ENCODE measurements around the gene CCDC33.

The CCDC33 gene

DNA sequence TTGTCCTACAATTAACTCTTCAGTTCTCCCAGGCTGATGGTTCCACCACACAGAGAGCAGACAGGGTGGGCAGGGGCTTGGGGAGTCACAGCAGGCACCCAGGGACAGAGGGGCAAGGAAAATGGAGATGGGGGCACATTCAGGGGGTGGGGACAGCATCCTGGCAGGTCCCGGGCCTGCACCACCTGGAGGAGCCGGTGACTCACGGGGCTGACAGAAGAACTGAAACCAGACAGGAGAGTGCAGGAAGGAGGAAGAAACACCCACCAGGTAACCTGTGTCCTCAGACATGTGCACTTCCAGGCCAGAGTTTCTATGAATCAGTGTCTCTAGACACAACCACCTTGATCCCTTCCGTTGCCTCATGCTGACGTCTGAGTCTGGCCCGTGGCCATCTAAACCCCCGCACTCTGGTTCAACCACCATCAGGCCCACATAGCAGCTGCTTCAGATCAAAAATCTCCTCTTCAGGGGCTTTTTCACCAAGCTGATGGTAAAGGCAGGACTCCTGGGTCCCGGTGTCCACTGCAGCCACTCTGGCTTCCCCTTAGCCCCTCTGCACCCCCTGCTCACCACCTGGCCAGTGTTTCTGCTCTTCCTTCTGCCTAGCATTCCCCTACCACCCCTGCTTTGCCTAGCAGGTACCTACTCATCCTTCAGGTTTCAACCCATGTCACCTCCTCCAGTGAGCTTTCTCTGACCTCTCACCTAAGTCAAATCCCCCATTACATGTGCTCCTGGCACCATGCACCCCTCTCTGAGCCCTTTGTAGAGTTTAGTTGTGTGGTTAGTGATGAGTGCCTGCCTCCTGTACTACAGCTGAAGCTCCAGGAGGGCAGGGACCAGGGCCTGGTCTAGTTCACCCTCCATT is 147.8 kb downstream of the CCDC33 start:
- Histone ChIP-seq H3K4me1 (ENCODE audit: insufficient read depth, low read length) (peaks cover 8% of the 10 kb centered on the region; the same call in 1 of the 2 replicates), H3K9ac (ENCODE audit: low read depth, low read length) (no peak overlapping the region), H3K27ac (ENCODE audit: low read length) (no peak overlapping the region), H3K9me3 (ENCODE audit: insufficient read depth, low read depth, low read length) (no peaks in the 10 kb centered on the region), H3K36me3 (ENCODE audit: insufficient read depth, low read depth, low read length) (no peaks in the 10 kb centered on the region), H3K27me3 (ENCODE audit: insufficient read depth, low read length) (no peaks in the 10 kb centered on the region), H3K4me3 (ENCODE audit: low read length) (no peak overlapping the region)

DNA sequence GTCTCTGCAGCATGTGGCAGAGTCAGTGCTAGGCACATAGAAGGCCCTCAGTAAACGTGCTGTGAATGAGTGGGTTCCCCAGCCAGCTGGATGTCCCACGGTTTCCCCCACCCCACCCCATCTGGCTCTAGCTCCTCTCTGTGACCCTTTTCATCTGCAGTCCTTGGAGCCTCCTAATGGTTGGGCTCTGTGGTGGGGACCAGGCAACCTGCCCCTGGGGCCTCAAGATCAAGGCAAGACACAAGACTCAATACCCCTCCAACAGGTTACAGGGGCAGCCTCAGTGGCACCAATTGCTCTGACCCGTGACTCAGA is 148.4 kb downstream of the CCDC33 start:
- H3K4me1 ChIP-seq (ENCODE audit: insufficient read depth, low read length), result peaks cover 8% of the 10 kb centered on the region; the same call in 1 of the 2 replicates
- no peaks in the 10 kb centered on the region for H3K27me3 ChIP-seq (ENCODE audit: insufficient read depth, low read length)
- H3K9ac ChIP-seq (ENCODE audit: low read depth, low read length), result no peak overlapping the region
- no peaks in the 10 kb centered on the region for H3K36me3 ChIP-seq (ENCODE audit: insufficient read depth, low read depth, low read length)
- no peaks in the 10 kb centered on the region for H3K9me3 ChIP-seq (ENCODE audit: insufficient read depth, low read depth, low read length)
- no peak overlapping the region for H3K27ac ChIP-seq (ENCODE audit: low read length)
- no peak overlapping the region for H3K4me3 ChIP-seq (ENCODE audit: low read length)

DNA sequence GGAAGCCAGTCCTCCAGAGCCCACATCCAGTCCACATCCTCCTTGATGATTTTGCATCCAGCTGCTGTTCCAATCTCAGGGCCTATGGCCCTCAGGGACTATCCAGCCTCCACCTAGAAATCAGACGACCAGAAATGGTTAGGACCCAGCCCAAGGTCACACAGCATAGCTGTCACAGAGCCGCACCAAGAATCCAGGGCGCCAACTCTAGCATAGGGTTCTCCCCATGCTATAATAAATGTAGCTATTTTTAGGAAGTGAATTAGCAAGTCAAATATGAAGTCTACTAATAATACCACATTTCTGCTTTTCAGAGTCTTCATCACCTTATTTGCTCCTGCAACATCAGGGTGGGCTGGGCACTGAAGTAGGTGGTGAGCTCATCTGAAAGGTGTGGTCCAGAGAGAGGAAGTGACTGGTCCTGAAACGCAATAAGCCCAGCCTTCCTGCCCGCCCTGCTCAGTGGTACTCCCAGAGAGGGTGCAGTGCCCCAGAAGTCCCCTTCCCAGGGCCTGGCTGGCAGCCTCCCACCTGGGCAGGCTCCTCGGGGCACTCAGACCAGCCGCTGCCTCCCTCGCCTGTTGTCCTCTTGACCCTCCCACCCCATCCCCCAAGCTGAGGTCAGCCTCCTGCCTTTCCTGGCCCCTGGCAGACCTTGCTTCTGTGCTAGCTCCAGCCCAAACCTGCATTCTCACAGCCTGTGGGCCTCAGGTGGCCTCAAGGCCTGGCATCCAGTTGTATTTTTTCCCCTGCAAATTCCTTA is 148.9 kb downstream of the CCDC33 start:
- Histone ChIP-seq H3K27ac (ENCODE audit: low read length) (no peak overlapping the region), H3K9ac (ENCODE audit: low read depth, low read length) (no peak overlapping the region), H3K9me3 (ENCODE audit: insufficient read depth, low read depth, low read length) (no peaks in the 10 kb centered on the region), H3K36me3 (ENCODE audit: insufficient read depth, low read depth, low read length) (no peaks in the 10 kb centered on the region), H3K27me3 (ENCODE audit: insufficient read depth, low read length) (no peaks in the 10 kb centered on the region), H3K4me3 (ENCODE audit: low read length) (no peak overlapping the region), H3K4me1 (ENCODE audit: insufficient read depth, low read length) (peaks cover 8% of the 10 kb centered on the region; the same call in 1 of the 2 replicates)

DNA sequence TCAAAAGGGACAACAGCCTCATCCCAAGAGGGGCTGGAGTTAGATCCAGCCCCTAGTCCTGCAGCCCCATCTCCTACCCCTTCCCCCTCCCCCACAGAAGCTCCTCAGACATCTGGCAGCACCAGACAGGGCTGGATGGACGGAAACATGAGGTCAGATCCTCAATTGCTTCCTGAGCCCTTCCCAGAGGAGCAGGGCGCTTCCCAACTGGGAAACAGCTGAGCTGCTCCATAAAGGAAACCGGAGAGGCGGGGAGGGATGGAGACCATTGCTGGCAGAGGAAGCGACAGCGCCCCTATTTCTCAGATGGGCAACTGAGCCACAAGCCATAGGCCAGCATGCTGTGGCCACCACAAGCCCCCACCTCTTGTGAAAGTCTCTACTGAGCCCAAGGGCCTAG is 149.6 kb downstream of the CCDC33 start:
- no peak overlapping the region for H3K4me3 ChIP-seq (ENCODE audit: low read length)
- no peak overlapping the region for H3K27ac ChIP-seq (ENCODE audit: low read length)
- no peaks in the 10 kb centered on the region for H3K9me3 ChIP-seq (ENCODE audit: insufficient read depth, low read depth, low read length)
- H3K36me3 ChIP-seq (ENCODE audit: insufficient read depth, low read depth, low read length), result no peaks in the 10 kb centered on the region
- no peaks in the 10 kb centered on the region for H3K27me3 ChIP-seq (ENCODE audit: insufficient read depth, low read length)
- H3K4me1 ChIP-seq (ENCODE audit: insufficient read depth, low read length), result peaks cover 8% of the 10 kb centered on the region; the same call in 1 of the 2 replicates
- no peak overlapping the region for H3K9ac ChIP-seq (ENCODE audit: low read depth, low read length)

Measured in iPS-20b (cell line).